ENCODE data around the gene MFN1.
"Not testable (repeated sequence)": the region's sequence is repeated elsewhere in the genome, so short reads cannot be mapped to it uniquely, and the experiment has no call there.

Gene MFN1

GRCh38 chr3:179299999-179300613 is 47.4 kb upstream of the MFN1 start:
- no peaks in the 10 kb centered on the region for H3K36me3 ChIP-seq (replicated peaks; ENCODE audit: low read depth, low read length)
- peaks cover 21% of the 10 kb centered on the region for H3K4me1 ChIP-seq (ENCODE audit: low read length)
- H3K9ac ChIP-seq (ENCODE audit: low read length): no peak overlapping the region
- H3K4me2 ChIP-seq (ENCODE audit: low read length): peak overlapping the region; percentile 35
- H4K20me1 ChIP-seq (ENCODE audit: insufficient read depth, low read length): no peaks in the 10 kb centered on the region
- no peaks in the 10 kb centered on the region for H3K79me2 ChIP-seq (ENCODE audit: low read length)
- no peaks in the 10 kb centered on the region; the same call in 1 of the 2 replicates for H3K27me3 ChIP-seq (ENCODE audit: low read depth, low read length)
- TF ChIP-seq CTCF (IDR thresholded peaks at IDR 0.05; ENCODE audit: low read depth, low read length): no peak
- no peak for TF ChIP-seq EZH2phosphoT487 (IDR thresholded peaks at IDR 0.05; ENCODE audit: low read depth)
- H2AFZ ChIP-seq (ENCODE audit: low read depth, low read length): no peak overlapping the region; the same call in 1 of the 2 replicates
- H3K4me3 ChIP-seq (ENCODE audit: low read length): no peak overlapping the region
- no peak overlapping the region for H3K27ac ChIP-seq (ENCODE audit: low read length)
- H3K9me3 ChIP-seq (ENCODE audit: insufficient read depth, low read length): no peaks in the 10 kb centered on the region

GRCh38 chr3:179301645-179302044 is 45.9 kb upstream of the MFN1 start:
- H3K79me2 ChIP-seq (ENCODE audit: low read length): no peaks in the 10 kb centered on the region
- no peaks in the 10 kb centered on the region for H3K9me3 ChIP-seq (ENCODE audit: insufficient read depth, low read length)
- no peaks in the 10 kb centered on the region for H3K27me3 ChIP-seq (ENCODE audit: low read depth, low read length)
- H3K36me3 ChIP-seq (replicated peaks; ENCODE audit: low read depth, low read length): no peaks in the 10 kb centered on the region
- no peak overlapping the region for H3K4me3 ChIP-seq (ENCODE audit: low read length)
- TF ChIP-seq CTCF (IDR thresholded peaks at IDR 0.05; ENCODE audit: low read depth, low read length): no peak
- no peak for TF ChIP-seq EZH2phosphoT487 (IDR thresholded peaks at IDR 0.05; ENCODE audit: low read depth)
- no peak overlapping the region for H3K27ac ChIP-seq (ENCODE audit: low read length)
- no peaks in the 10 kb centered on the region for H4K20me1 ChIP-seq (ENCODE audit: insufficient read depth, low read length)
- no peak overlapping the region for H3K4me2 ChIP-seq (ENCODE audit: low read length)
- H3K4me1 ChIP-seq (ENCODE audit: low read length): peaks cover 21% of the 10 kb centered on the region
- no peak overlapping the region for H3K9ac ChIP-seq (ENCODE audit: low read length)
- H2AFZ ChIP-seq (ENCODE audit: low read depth, low read length): no peak overlapping the region

GRCh38 chr3:179302111-179302510 is 45.4 kb upstream of the MFN1 start:
- H3K9me3 ChIP-seq (ENCODE audit: insufficient read depth, low read length): no peaks in the 10 kb centered on the region
- no peak overlapping the region for H3K4me2 ChIP-seq (ENCODE audit: low read length)
- no peaks in the 10 kb centered on the region for H4K20me1 ChIP-seq (ENCODE audit: insufficient read depth, low read length)
- H3K27ac ChIP-seq (ENCODE audit: low read length): no peak overlapping the region
- H3K9ac ChIP-seq (ENCODE audit: low read length): no peak overlapping the region
- no peaks in the 10 kb centered on the region for H3K79me2 ChIP-seq (ENCODE audit: low read length)
- H3K4me1 ChIP-seq (ENCODE audit: low read length): peaks cover 21% of the 10 kb centered on the region
- H3K27me3 ChIP-seq (ENCODE audit: low read depth, low read length): no peaks in the 10 kb centered on the region
- TF ChIP-seq CTCF (IDR thresholded peaks at IDR 0.05; ENCODE audit: low read depth, low read length) (no peak), EZH2phosphoT487 (IDR thresholded peaks at IDR 0.05; ENCODE audit: low read depth) (no peak)
- no peak overlapping the region for H3K4me3 ChIP-seq (ENCODE audit: low read length)
- no peak overlapping the region for H2AFZ ChIP-seq (ENCODE audit: low read depth, low read length)
- H3K36me3 ChIP-seq (replicated peaks; ENCODE audit: low read depth, low read length): no peaks in the 10 kb centered on the region

- Histone ChIP-seq H3K4me1 (ENCODE audit: low read length) (peaks cover 28% of the 10 kb centered on the region), H3K4me3 (ENCODE audit: low read length) (no peak overlapping the region), H3K4me2 (ENCODE audit: low read length) (peak overlapping the region; percentile 24), H3K9me3 (ENCODE audit: insufficient read depth, low read length) (no peaks in the 10 kb centered on the region), H3K9ac (ENCODE audit: low read length) (no peak overlapping the region), H3K79me2 (ENCODE audit: low read length) (no peaks in the 10 kb centered on the region), H2AFZ (ENCODE audit: low read depth, low read length) (no peak overlapping the region), H3K27ac (ENCODE audit: low read length) (no peak overlapping the region), H4K20me1 (ENCODE audit: insufficient read depth, low read length) (no peaks in the 10 kb centered on the region), H3K27me3 (ENCODE audit: low read depth, low read length) (no peaks in the 10 kb centered on the region), H3K36me3 (replicated peaks; ENCODE audit: low read depth, low read length) (no peaks in the 10 kb centered on the region)
- TF ChIP-seq EZH2phosphoT487 (IDR thresholded peaks at IDR 0.05; ENCODE audit: low read depth) (no peak), CTCF (IDR thresholded peaks at IDR 0.05; ENCODE audit: low read depth, low read length) (no peak)
Measured at GRCh38 chr3:179304605-179305004, 42.9 kb upstream of the MFN1 start.

- not testable (repeated sequence) for H4K20me1 ChIP-seq (ENCODE audit: insufficient read depth, low read length); H3K27me3 ChIP-seq (ENCODE audit: low read depth, low read length); H3K27ac ChIP-seq (ENCODE audit: low read length); H3K36me3 ChIP-seq (replicated peaks; ENCODE audit: low read depth, low read length); H3K4me3 ChIP-seq (ENCODE audit: low read length); H3K79me2 ChIP-seq (ENCODE audit: low read length); H2AFZ ChIP-seq (ENCODE audit: low read depth, low read length); H3K9me3 ChIP-seq (ENCODE audit: insufficient read depth, low read length); H3K9ac ChIP-seq (ENCODE audit: low read length); H3K4me2 ChIP-seq (ENCODE audit: low read length)
- peaks cover 22% of the 10 kb centered on the region for H3K4me1 ChIP-seq (ENCODE audit: low read length)
Measured at GRCh38 chr3:179307362-179307761, 40.1 kb upstream of the MFN1 start.

All from OCI-LY3 (cell line).